Loucy (cell line): ENCODE measurements around the gene NAV2.

ENCODE experiments used
- CTCF ChIP-seq: fragments of 200-600 bp; sonication (generic); conservative IDR thresholded peaks from 2 replicates; pipeline ENCODE4 v1.5.1; 2014; ENCODE audit warnings: mild to moderate bottlenecking, antibody characterized with exemption, low read length
- EZH2phosphoT487 ChIP-seq: fragments of 200-600 bp; IDR thresholded peaks from 2 replicates; pipeline ENCODE4 v1.6.1; 2018; ENCODE audit warnings: antibody characterized with exemption, mild to moderate bottlenecking, moderate library complexity, borderline replicate concordance

GRCh38 chr11:20046416-20046815, 333.8 kb downstream of the NAV2 start:
- TF ChIP-seq CTCF (no peak), EZH2phosphoT487 (no peak)
